Thyroid gland (tissue), 4 donors: ENCODE data around the gene C5orf24.
A peak's percentile ranks its signal among the peaks of the same experiment; 100 is the strongest.

Source experiments
- CTCF ChIP-seq, 6 experiments: fragments of 200-600 bp in 3 of 6; fragments of 450-650 bp in 3 of 6; sonication (generic) in 3 of 6; IDR thresholded peaks; one replicate each; pipeline ENCODE4 v1.5.1; 2016 to 2019; ENCODE audit warnings: antibody characterized with exemption in 6 of 6, mild to moderate bottlenecking in 2 of 6, inconsistent platforms in 1 of 6, moderate library complexity in 1 of 6
- POLR2A ChIP-seq, 2 donors: fragments of 450-650 bp; IDR thresholded peaks; one replicate each; pipeline ENCODE4 v1.6.1; 2017; ENCODE audit warnings: antibody characterized with exemption in 2 of 2, mild to moderate bottlenecking in 2 of 2, moderate library complexity in 1 of 2

- TF ChIP-seq CTCF (IDR thresholded peaks at IDR 0.05): no peak
- TF ChIP-seq POLR2A (IDR thresholded peaks at IDR 0.05): peak in 1 of 2 donors; percentile 12
Measured at GRCh38 chr5:134874831-134875655, 29.3 kb downstream of the C5orf24 start.
